Osteoblast (primary cell): Measurements from ENCODE around the gene ANKRD22. TPM values are rescaled to one million over a fixed set of nuclear protein-coding genes. Genes with fewer than 3 reads are reported as not detected.

Source experiments
- DNase-seq: peaks from one replicate; pipeline ENCODE4 v3.0.0; 2011; ENCODE audit warnings: low spot score, mixed read lengths; ENCODE audit not compliant: insufficient read length; ENCODE audit errors: missing footprints
- H2AFZ ChIP-seq: 2 replicates; pipeline ENCODE4 v1.6.0; 2011; ENCODE audit warnings: mild to moderate bottlenecking, low read length
- H3K27ac ChIP-seq: 2 replicates; pipeline ENCODE4 v1.5.1; 2011; ENCODE audit warnings: mild to moderate bottlenecking, low read depth, low read length, moderate library complexity
- H3K27me3 ChIP-seq: 2 replicates; pipeline ENCODE4 v1.6.0; 2012; ENCODE audit warnings: mild to moderate bottlenecking, control low read depth, inconsistent platforms, low read length, moderate library complexity; ENCODE audit not compliant: insufficient read depth
- H3K36me3 ChIP-seq: 2 replicates; pipeline ENCODE4 v1.5.1; 2011; ENCODE audit warnings: mild to moderate bottlenecking, low read length, control low read depth, moderate library complexity; ENCODE audit not compliant: insufficient read depth
- H3K4me1 ChIP-seq: 2 replicates; pipeline ENCODE4 v1.5.1; 2011; ENCODE audit warnings: mild to moderate bottlenecking, low read length, control low read depth, moderate library complexity; ENCODE audit not compliant: insufficient read depth
- H3K4me2 ChIP-seq: 2 replicates; pipeline ENCODE4 v1.6.0; 2011; ENCODE audit warnings: mild to moderate bottlenecking, low read length; ENCODE audit not compliant: insufficient read depth
- H3K4me3 ChIP-seq: fragments of 200-600 bp; sonication (generic); 3 replicates; pipeline ENCODE4 v1.5.1; 2012; ENCODE audit warnings: mild to moderate bottlenecking, low read length, inconsistent platforms; ENCODE audit not compliant: insufficient read depth
- H3K79me2 ChIP-seq: 2 replicates; pipeline ENCODE4 v1.6.0; 2012; ENCODE audit warnings: mild to moderate bottlenecking, low read length, control low read depth, inconsistent platforms; ENCODE audit not compliant: insufficient read depth
- H3K9me3 ChIP-seq: 2 replicates; pipeline ENCODE4 v1.5.1; 2011; ENCODE audit warnings: low read depth, low read length, control low read depth
- H4K20me1 ChIP-seq: 2 replicates; pipeline ENCODE4 v1.6.0; 2012; ENCODE audit warnings: mild to moderate bottlenecking, low read length, control low read depth; ENCODE audit not compliant: insufficient read depth
- CTCF ChIP-seq: IDR thresholded peaks from 2 replicates; pipeline ENCODE4 v1.5.1; 2011; ENCODE audit warnings: mild to moderate bottlenecking, low read depth, low read length, moderate library complexity; ENCODE audit errors: extremely low read depth
- total RNA-seq: library from RNA; depleted of rRNA; stranded (reverse); fragments of >200 nt; gene quantifications from 2 replicates; pipeline ENCODE4 v1.2.3, GENCODE V29; 2012

ANKRD22 gene
- total RNA-seq, 1 donor, result under 0.01 TPM

- Histone ChIP-seq H3K4me3 (no peak overlapping the region), H2AFZ (peak overlapping the region; percentile 54), H3K27ac (no peak overlapping the region), H3K36me3 (no peaks in the 10 kb centered on the region), H3K27me3 (no peaks in the 10 kb centered on the region), H3K4me2 (no peak overlapping the region), H3K4me1 (no peaks in the 10 kb centered on the region), H3K9me3 (no peaks in the 10 kb centered on the region), H4K20me1 (no peaks in the 10 kb centered on the region), H3K79me2 (no peaks in the 10 kb centered on the region)
- DNase-seq, result no peak
- no peak for TF ChIP-seq CTCF
Observed at GRCh38 chr10:88783724-88784123, 67.9 kb downstream of the ANKRD22 start.

GRCh38 chr10:88782222-88782621 is 69.4 kb downstream of the ANKRD22 start:
- no peak for DNase-seq
- no peak overlapping the region for H2AFZ ChIP-seq
- no peaks in the 10 kb centered on the region for H3K27me3 ChIP-seq
- H3K27ac ChIP-seq, result no peak overlapping the region
- H4K20me1 ChIP-seq, result no peaks in the 10 kb centered on the region
- no peak for TF ChIP-seq CTCF
- no peaks in the 10 kb centered on the region for H3K9me3 ChIP-seq
- H3K36me3 ChIP-seq, result no peaks in the 10 kb centered on the region
- no peak overlapping the region for H3K4me2 ChIP-seq
- H3K4me3 ChIP-seq, result no peak overlapping the region
- no peaks in the 10 kb centered on the region for H3K4me1 ChIP-seq
- no peaks in the 10 kb centered on the region for H3K79me2 ChIP-seq

- no peak for TF ChIP-seq CTCF
- DNase-seq, result no peak
- H2AFZ ChIP-seq, result no peak overlapping the region
- H4K20me1 ChIP-seq, result no peaks in the 10 kb centered on the region
- no peak overlapping the region for H3K27ac ChIP-seq
- no peak overlapping the region for H3K4me3 ChIP-seq
- no peaks in the 10 kb centered on the region for H3K27me3 ChIP-seq
- no peak overlapping the region for H3K4me2 ChIP-seq
- no peaks in the 10 kb centered on the region for H3K79me2 ChIP-seq
- H3K36me3 ChIP-seq, result no peaks in the 10 kb centered on the region
- no peaks in the 10 kb centered on the region for H3K4me1 ChIP-seq
- no peaks in the 10 kb centered on the region for H3K9me3 ChIP-seq
Observed at GRCh38 chr10:88781206-88781605, 70.4 kb downstream of the ANKRD22 start.

Other genes starting within 250 kb of the ANKRD22 start
- not detected in 2 replicates for gene LIPF, start 187.4 kb downstream of the ANKRD22 start, total RNA-seq
- not detected in 2 replicates for gene LIPK, start 145.6 kb downstream of the ANKRD22 start, total RNA-seq
- gene LIPN, start 91.8 kb downstream of the ANKRD22 start, total RNA-seq, result not detected in 2 replicates
- not detected in 2 replicates for gene LIPM, start 49.1 kb downstream of the ANKRD22 start, total RNA-seq
- 10.3 and 11.6 TPM in 2 replicates for gene STAMBPL1, start 28.4 kb upstream of the ANKRD22 start, total RNA-seq
- 501 and 855 TPM in 2 replicates for gene ACTA2, start 100.9 kb upstream of the ANKRD22 start, total RNA-seq
- gene FAS, start 139.0 kb upstream of the ANKRD22 start, total RNA-seq, result 49.6 and 62.5 TPM in 2 replicates